IMR-90 (cell line): Measurements from ENCODE around the gene SOS1. TPM values are rescaled to one million over a fixed set of nuclear protein-coding genes. Genes with fewer than 3 reads are reported as not detected.

ENCODE experiments used
- ATAC-seq: fragments of 200-7000 bp; cut with Tn5 transposase; 2 replicates; pipeline ENCODE4 v1.9.1; 2020; ENCODE audit warnings: low read depth, mild to moderate bottlenecking, moderate library complexity
- BruUV-seq: library from RNA; stranded (reverse); fragments of 400-500 nt; replicated peaks from 2 replicates; lab custom pipeline; 2021; lab: Mats Ljungman, UMichigan
- CTCF ChIA-PET: fragments of 300-600 bp; formaldehyde crosslinking; extraction: SDS; loops from one replicate; lab custom pipeline; 2021; ENCODE audit warnings: antibody characterized with exemption; lab: Yijun Ruan, JAX
- POLR2A ChIA-PET: fragments of 300-600 bp; sonication (Branson Sonifier 250); formaldehyde crosslinking; loops from one replicate; lab custom pipeline; 2022; ENCODE audit warnings: antibody characterized with exemption; ENCODE audit not compliant: unreplicated experiment; lab: Charles Lee
- DNase-seq: peaks from one replicate; pipeline ENCODE4 v3.0.0; 2013
- H2AFZ ChIP-seq: replicated peaks from 2 replicates; pipeline ENCODE3; 2013; ENCODE audit warnings: low read length, mild to moderate bottlenecking; ENCODE audit not compliant: poor library complexity
- H2AK5ac ChIP-seq: 2 replicates; pipeline ENCODE4 v1.6.1; 2013; ENCODE audit warnings: low read depth, low read length, inconsistent platforms
- H2AK9ac ChIP-seq: replicated peaks from 2 replicates; pipeline ENCODE3; 2013; ENCODE audit warnings: mild to moderate bottlenecking, low read depth, low read length, moderate library complexity; ENCODE audit not compliant: poor library complexity
- H2BK120ac ChIP-seq: 2 replicates; pipeline ENCODE4 v1.6.1; 2013; ENCODE audit warnings: low read depth, low read length, inconsistent platforms
- H2BK15ac ChIP-seq: 3 replicates; pipeline ENCODE4 v1.6.1; 2013; ENCODE audit warnings: low read depth, low read length, inconsistent platforms
- H2BK20ac ChIP-seq: 2 replicates; pipeline ENCODE4 v1.6.1; 2013; ENCODE audit warnings: low read depth, mild to moderate bottlenecking, inconsistent platforms, low read length, moderate library complexity
- H2BK5ac ChIP-seq: 2 replicates; pipeline ENCODE4 v1.6.1; 2013; ENCODE audit warnings: mild to moderate bottlenecking, low read depth, low read length, inconsistent platforms; ENCODE audit not compliant: poor library complexity, severe bottlenecking
- H3K14ac ChIP-seq: replicated peaks from 2 replicates; pipeline ENCODE4 v1.6.1; 2013; ENCODE audit warnings: low read depth, low read length, inconsistent platforms
- H3K18ac ChIP-seq: 2 replicates; pipeline ENCODE4 v1.6.1; 2013; ENCODE audit warnings: low read depth, low read length, control low read depth
- H3K23ac ChIP-seq: 2 replicates; pipeline ENCODE4 v1.6.1; 2013; ENCODE audit warnings: low read depth, low read length, inconsistent platforms
- H3K27ac ChIP-seq: 2 replicates; pipeline ENCODE4 v1.5.1; 2013; ENCODE audit warnings: mild to moderate bottlenecking, control low read depth, low read length; ENCODE audit not compliant: insufficient read depth
- H3K27me3 ChIP-seq: 2 replicates; pipeline ENCODE4 v1.6.1; 2013; ENCODE audit warnings: low read length; ENCODE audit not compliant: control insufficient read depth, insufficient read depth
- H3K36me3 ChIP-seq: 2 replicates; pipeline ENCODE4 v1.6.1; 2013; ENCODE audit warnings: low read length, mixed read lengths; ENCODE audit not compliant: control insufficient read depth, insufficient read depth
- H3K4ac ChIP-seq: 2 replicates; pipeline ENCODE4 v1.6.1; 2013; ENCODE audit warnings: low read depth, low read length, inconsistent platforms
- H3K4me1 ChIP-seq: 2 replicates; pipeline ENCODE4 v1.6.1; 2013; ENCODE audit warnings: low read length, mixed read lengths; ENCODE audit not compliant: control insufficient read depth, insufficient read depth
- H3K4me2 ChIP-seq: 2 replicates; pipeline ENCODE4 v1.6.1; 2013; ENCODE audit warnings: low read depth, mild to moderate bottlenecking, control low read depth, low read length, moderate library complexity
- H3K4me3 ChIP-seq: 2 replicates; pipeline ENCODE4 v1.5.1; 2013; ENCODE audit warnings: low read depth, mild to moderate bottlenecking, control low read depth, low read length, moderate library complexity; ENCODE audit not compliant: insufficient read depth
- H3K56ac ChIP-seq: 2 replicates; pipeline ENCODE4 v1.6.1; 2013; ENCODE audit warnings: low read length, inconsistent platforms; ENCODE audit not compliant: insufficient read depth; ENCODE audit errors: extremely low read depth
- H3K79me1 ChIP-seq, 2 experiments: 2 replicates each; pipeline ENCODE4 v1.6.1; 2013; ENCODE audit warnings: low read length in 2 of 2, inconsistent platforms in 1 of 2, low read depth in 1 of 2
- H3K9ac ChIP-seq: 2 replicates; pipeline ENCODE4 v1.6.1; 2013; ENCODE audit warnings: low read depth, low read length, control low read depth
- H3K9me1 ChIP-seq: 2 replicates; pipeline ENCODE4 v1.6.1; 2013; ENCODE audit warnings: low read length, inconsistent platforms; ENCODE audit not compliant: insufficient read depth
- H3K9me3 ChIP-seq: 2 replicates; pipeline ENCODE4 v1.6.1; 2013; ENCODE audit warnings: low read length; ENCODE audit not compliant: control insufficient read depth, insufficient read depth
- H4K20me1 ChIP-seq: 2 replicates; pipeline ENCODE4 v1.6.1; 2013; ENCODE audit warnings: low read length, inconsistent platforms; ENCODE audit not compliant: insufficient read depth
- H4K5ac ChIP-seq: 2 replicates; pipeline ENCODE4 v1.6.1; 2013; ENCODE audit warnings: mild to moderate bottlenecking, low read depth, low read length, control low read depth
- H4K8ac ChIP-seq, 2 experiments: 2 replicates each; pipeline ENCODE4 v1.6.1; 2013; ENCODE audit warnings: low read depth in 2 of 2, low read length in 2 of 2, control low read depth in 1 of 2, inconsistent platforms in 1 of 2
- H4K91ac ChIP-seq: 2 replicates; pipeline ENCODE4 v1.6.1; 2013; ENCODE audit warnings: low read depth, low read length, inconsistent platforms; ENCODE audit not compliant: insufficient read depth
- CEBPB ChIP-seq: IDR thresholded peaks from 2 replicates; pipeline ENCODE4 v1.6.1; 2012; ENCODE audit warnings: low read depth, low read length, improper control_type of control experiment
- MAFK ChIP-seq: IDR thresholded peaks from 2 replicates; pipeline ENCODE4 v1.6.1; 2012; ENCODE audit warnings: low read depth, low read length, improper control_type of control experiment
- WGBS, 2 experiments: methylation state at CpG; one replicate each; pipeline versions ENCODE4 v1.1.5 to v1.1.7; 2013; ENCODE audit warnings: missing lambda C conversion rate in 2 of 2; ENCODE audit not compliant: insufficient read length in 1 of 2; ENCODE audit errors: extremely low coverage in 2 of 2; 5-methylcytosine and 5-hydroxymethylcytosine counted together
- dilution Hi-C: fragments of 300-500 bp; cut with HindIII; formaldehyde crosslinking; loops from one replicate; pipeline ENCODE4 v1.14.3; 2018; ENCODE audit warnings: low sequenced_read_pairs; ENCODE audit not compliant: unreplicated experiment
- in situ Hi-C: fragments of 300-500 bp; cut with MboI; formaldehyde crosslinking; loops from 3 replicates; pipeline ENCODE4 v1.14.3; 2019; ENCODE audit warnings: low sequenced_read_pairs, inconsistent platforms, mixed read lengths
- intact Hi-C: fragments of 100-400 bp; cut with micrococcal nuclease; formaldehyde crosslinking; loops from 2 replicates; pipeline ENCODE4 v1.10.0; 2022
- polyA plus RNA-seq, 3 experiments: library from polyadenylated mRNA; depleted of rRNA; stranded (reverse); fragments of >200 nt; gene quantifications; 2 replicates each; pipeline ENCODE4 v1.2.3, GENCODE V29; 2012; ENCODE audit warnings: low replicate concordance in 1 of 3
- total RNA-seq: library from RNA; depleted of rRNA; stranded (reverse); fragments of >200 nt; gene quantifications from 2 replicates; pipeline ENCODE4 v1.2.3, GENCODE V29; 2012

Gene SOS1
- total and polyA plus RNA-seq, 2 of the 4 experiments (the other 2 are of a cell fraction), result 8.2 to 11.2 TPM

- Histone ChIP-seq H3K27ac (no peak overlapping the region), H3K27me3 (no peaks in the 10 kb centered on the region), H3K56ac (no peak overlapping the region), H3K9me1 (0 out of 2 replicates have a peak, but pooled peaks cover 3% of the 10 kb centered on the region), H4K8ac (no peak overlapping the region), H3K4ac (no peak overlapping the region), H3K18ac (no peak overlapping the region), H3K9ac (no peak overlapping the region), H3K4me1 (peaks cover 4% of the 10 kb centered on the region; the same call in 1 of the 2 replicates), H3K79me1 (no peaks in the 10 kb centered on the region), H2BK15ac (no peak overlapping the region), H3K9me3 (no peaks in the 10 kb centered on the region), H2AK9ac (no peak overlapping the region), H4K91ac (no peak overlapping the region), H2BK5ac (no peak overlapping the region), H3K23ac (no peak overlapping the region), H2AFZ (no peak overlapping the region), H2AK5ac (no peak overlapping the region), H3K14ac (no peak overlapping the region), H3K36me3 (no peaks in the 10 kb centered on the region), H4K5ac (no peak overlapping the region), H2BK20ac (no peak overlapping the region), H3K4me3 (no peak overlapping the region), H4K20me1 (no peaks in the 10 kb centered on the region), H2BK120ac (no peak overlapping the region), H3K4me2 (no peak overlapping the region)
- dilution Hi-C loops (no loop called here), in situ Hi-C loops (no loop called here), intact Hi-C loops (no loop called here)
- ATAC-seq, result no peak; the same call in 1 of the 2 replicates
- no TSS peak for BruUV-seq
- WGBS, 2 experiments, result no CpG with 5 or more reads among the region's 3 CpGs
- DNase-seq, result peak; percentile 86
- TF ChIP-seq MAFK, result no peak
- TF ChIP-seq CEBPB, result peak; percentile 74
- CTCF ChIA-PET, result interaction anchor here (0.8 to 2.5 kb wide), 2 partner anchors 11 to 14 kb away, joined by 3 to 10 read pairs; no protein-coding TSS in a partner anchor
- POLR2A ChIA-PET, result no interaction called here
Measured at GRCh38 chr2:38933653-38934052, 187.2 kb downstream of the SOS1 start.
